ENCODE data around the gene EXTL1. TPM values are rescaled to one million over a fixed set of nuclear protein-coding genes. Genes with fewer than 3 reads are reported as not detected.

EXTL1 gene
- total RNA-seq, 1 experiment from 2014 or later: not detected

DNA sequence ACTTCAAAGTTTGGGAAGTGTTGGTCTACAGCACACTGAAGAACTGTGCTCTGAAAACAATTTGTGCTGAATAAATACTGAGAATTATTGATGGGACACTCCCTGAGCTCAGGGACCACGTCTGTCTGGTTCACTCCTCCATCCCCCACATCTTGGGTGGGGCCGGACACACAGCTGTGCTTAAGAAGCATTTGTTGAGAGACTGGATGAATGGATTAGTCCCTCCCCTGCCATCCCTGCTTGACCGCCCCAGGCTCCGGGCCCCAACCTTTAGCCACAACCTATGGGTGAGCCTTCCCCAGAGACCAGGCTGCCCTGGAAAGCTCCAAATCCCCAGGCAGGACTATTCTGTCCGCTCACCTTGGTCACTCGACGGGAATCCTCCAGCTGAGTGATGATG lies 38.3 kb downstream of the EXTL1 start:
- BruUV-seq (replicated peaks): no TSS peak
- intact Hi-C loops (cut with micrococcal nuclease; ENCODE audit: unreplicated experiment): no loop called here
- no peak for DNase-seq
- TF ChIP-seq, protein P1, sequence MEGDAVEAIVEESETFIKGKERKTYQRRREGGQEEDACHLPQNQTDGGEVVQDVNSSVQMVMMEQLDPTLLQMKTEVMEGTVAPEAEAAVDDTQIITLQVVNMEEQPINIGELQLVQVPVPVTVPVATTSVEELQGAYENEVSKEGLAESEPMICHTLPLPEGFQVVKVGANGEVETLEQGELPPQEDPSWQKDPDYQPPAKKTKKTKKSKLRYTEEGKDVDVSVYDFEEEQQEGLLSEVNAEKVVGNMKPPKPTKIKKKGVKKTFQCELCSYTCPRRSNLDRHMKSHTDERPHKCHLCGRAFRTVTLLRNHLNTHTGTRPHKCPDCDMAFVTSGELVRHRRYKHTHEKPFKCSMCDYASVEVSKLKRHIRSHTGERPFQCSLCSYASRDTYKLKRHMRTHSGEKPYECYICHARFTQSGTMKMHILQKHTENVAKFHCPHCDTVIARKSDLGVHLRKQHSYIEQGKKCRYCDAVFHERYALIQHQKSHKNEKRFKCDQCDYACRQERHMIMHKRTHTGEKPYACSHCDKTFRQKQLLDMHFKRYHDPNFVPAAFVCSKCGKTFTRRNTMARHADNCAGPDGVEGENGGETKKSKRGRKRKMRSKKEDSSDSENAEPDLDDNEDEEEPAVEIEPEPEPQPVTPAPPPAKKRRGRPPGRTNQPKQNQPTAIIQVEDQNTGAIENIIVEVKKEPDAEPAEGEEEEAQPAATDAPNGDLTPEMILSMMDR (IDR thresholded peaks at IDR 0.05; ENCODE audit: unreplicated experiment): no peak
- no peaks in the 10 kb centered on the region for H3K9me3 Mint-ChIP-seq (ENCODE audit: low read depth, unreplicated experiment)
- peaks cover 28% of the 10 kb centered on the region for H3K27me3 Mint-ChIP-seq (ENCODE audit: unreplicated experiment)
- no peaks in the 10 kb centered on the region for H3K36me3 Mint-ChIP-seq (ENCODE audit: insufficient read depth, unreplicated experiment)
- no peak overlapping the region for H3K4me3 Mint-ChIP-seq (ENCODE audit: low read depth, unreplicated experiment)
- CTCF ChIA-PET: no interaction called here
- no peak overlapping the region for H3K27ac Mint-ChIP-seq (ENCODE audit: unreplicated experiment)
- H3K4me1 Mint-ChIP-seq (ENCODE audit: low read depth, unreplicated experiment): peaks cover 8% of the 10 kb centered on the region

DNA sequence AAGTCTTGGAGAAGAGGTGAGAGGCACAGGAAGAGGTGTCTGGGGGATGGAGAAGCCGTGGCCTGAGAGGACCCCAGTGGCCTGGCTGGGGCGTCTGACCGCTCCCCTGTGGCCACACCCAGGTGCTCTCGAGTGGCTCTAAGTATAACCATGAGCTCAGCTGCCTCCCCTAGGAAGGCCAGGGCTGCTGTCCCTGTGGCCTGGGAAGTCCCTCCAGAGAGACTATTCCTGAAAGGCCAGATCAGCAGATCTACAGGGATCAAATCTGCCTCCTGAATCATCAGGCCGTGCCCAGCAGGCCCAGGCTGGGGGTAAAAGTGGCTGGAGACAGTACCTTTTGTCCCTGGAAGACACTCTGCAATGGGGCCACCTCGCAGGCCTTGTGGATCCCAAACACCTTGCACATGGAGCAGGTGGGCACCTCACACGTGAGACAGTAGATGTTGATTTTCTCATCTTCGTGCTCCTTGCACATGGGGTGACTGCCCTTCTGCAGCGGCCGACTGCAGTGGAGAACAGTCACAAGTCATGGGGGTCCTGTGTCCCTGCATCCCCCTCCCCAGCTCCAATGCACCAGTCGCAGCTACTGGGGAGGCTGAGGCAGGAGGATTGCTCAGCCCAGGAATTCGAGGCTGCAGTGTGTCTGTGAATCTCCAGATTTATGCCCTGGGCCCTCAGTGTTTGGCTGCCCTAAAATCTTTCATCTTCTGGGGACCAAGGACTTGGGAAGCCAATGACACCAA lies 39.4 kb downstream of the EXTL1 start:
- peaks cover 28% of the 10 kb centered on the region for H3K27me3 Mint-ChIP-seq (ENCODE audit: unreplicated experiment)
- H3K9me3 Mint-ChIP-seq (ENCODE audit: low read depth, unreplicated experiment): no peaks in the 10 kb centered on the region
- H3K4me1 Mint-ChIP-seq (ENCODE audit: low read depth, unreplicated experiment): peaks cover 11% of the 10 kb centered on the region
- BruUV-seq (replicated peaks): no TSS peak
- no peak overlapping the region for H3K27ac Mint-ChIP-seq (ENCODE audit: unreplicated experiment)
- no peaks in the 10 kb centered on the region for H3K36me3 Mint-ChIP-seq (ENCODE audit: insufficient read depth, unreplicated experiment)
- no peak overlapping the region for H3K4me3 Mint-ChIP-seq (ENCODE audit: low read depth, unreplicated experiment)
- CTCF ChIA-PET: no interaction called here
- TF ChIP-seq, protein P1 (IDR thresholded peaks at IDR 0.05; ENCODE audit: unreplicated experiment): no peak
- no peak for DNase-seq
- intact Hi-C loops (cut with micrococcal nuclease; ENCODE audit: unreplicated experiment): no loop called here

DNA sequence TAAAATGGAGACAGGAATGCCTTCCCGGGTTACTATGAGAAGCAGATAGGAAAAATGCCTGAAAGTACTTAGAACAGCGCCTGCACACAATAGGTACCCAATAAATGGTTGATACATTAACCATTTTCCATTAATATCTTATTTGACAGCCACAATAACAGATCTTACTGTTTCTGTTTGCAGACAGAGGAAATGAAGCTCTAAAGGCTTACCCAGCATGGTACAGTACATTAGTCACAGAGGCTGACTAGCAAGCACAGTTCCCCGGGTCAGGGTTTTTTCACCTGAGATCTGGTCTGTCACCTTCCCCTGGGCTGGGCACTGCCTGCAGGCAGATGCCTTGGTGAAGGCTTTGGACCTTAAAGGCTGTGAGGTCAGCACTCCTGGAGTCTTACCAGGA lies 43.0 kb downstream of the EXTL1 start:
- Mint-ChIP-seq H3K4me1 (ENCODE audit: low read depth, unreplicated experiment) (peaks cover 11% of the 10 kb centered on the region), H3K27ac (ENCODE audit: unreplicated experiment) (no peak overlapping the region), H3K27me3 (ENCODE audit: unreplicated experiment) (peaks cover 16% of the 10 kb centered on the region), H3K36me3 (ENCODE audit: insufficient read depth, unreplicated experiment) (no peaks in the 10 kb centered on the region), H3K4me3 (ENCODE audit: low read depth, unreplicated experiment) (no peak overlapping the region), H3K9me3 (ENCODE audit: low read depth, unreplicated experiment) (no peaks in the 10 kb centered on the region)
- CTCF ChIA-PET: interaction anchor here (0.6 to 1.3 kb wide), 3 partner anchors 28 to 249 kb away, joined by 3 read pairs; partner anchors contain the start of gene CEP85
- intact Hi-C loops (cut with micrococcal nuclease; ENCODE audit: unreplicated experiment): no loop called here
- peak; percentile 24 for DNase-seq
- TF ChIP-seq, protein P1 (IDR thresholded peaks at IDR 0.05; ENCODE audit: unreplicated experiment): no peak
- no TSS peak for BruUV-seq (replicated peaks)

DNA sequence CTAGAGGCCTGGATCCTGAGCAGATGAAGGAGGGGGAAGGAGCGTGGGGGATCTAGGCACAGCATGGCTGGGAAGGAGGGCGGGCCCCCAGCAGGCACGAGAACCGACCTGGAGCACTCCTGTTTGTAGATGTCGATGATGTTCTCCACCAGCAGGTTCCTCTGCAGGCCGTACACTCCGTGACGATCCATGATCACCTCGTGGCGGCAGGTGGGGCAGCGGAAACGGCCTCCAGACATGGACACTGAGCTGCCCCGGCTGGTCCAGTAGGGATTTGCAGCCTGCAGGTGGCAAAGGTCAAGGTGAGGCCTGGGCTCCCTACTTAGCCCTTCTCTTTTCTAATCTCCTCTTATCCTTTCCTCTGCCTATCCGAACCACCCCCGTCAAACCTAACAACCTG lies 44.6 kb downstream of the EXTL1 start:
- intact Hi-C loops (cut with micrococcal nuclease; ENCODE audit: unreplicated experiment): no loop called here
- CTCF ChIA-PET: interaction anchor here (0.6 to 0.9 kb wide), 3 partner anchors 31 to 181 kb away, joined by 3 to 5 read pairs (median 5); no protein-coding TSS in a partner anchor
- no TSS peak for BruUV-seq (replicated peaks)
- Mint-ChIP-seq H3K27ac (ENCODE audit: unreplicated experiment) (no peak overlapping the region), H3K27me3 (ENCODE audit: unreplicated experiment) (peaks cover under 1% of the 10 kb centered on the region), H3K4me3 (ENCODE audit: low read depth, unreplicated experiment) (no peak overlapping the region), H3K4me1 (ENCODE audit: low read depth, unreplicated experiment) (peaks cover 11% of the 10 kb centered on the region), H3K36me3 (ENCODE audit: insufficient read depth, unreplicated experiment) (no peaks in the 10 kb centered on the region), H3K9me3 (ENCODE audit: low read depth, unreplicated experiment) (no peaks in the 10 kb centered on the region)
- DNase-seq: no peak
- TF ChIP-seq, protein P1 (IDR thresholded peaks at IDR 0.05; ENCODE audit: unreplicated experiment): no peak
